Measurements from ENCODE around the gene AOC1.
"Not testable (repeated sequence)": the region's sequence is repeated elsewhere in the genome, so short reads cannot be mapped to it uniquely, and the experiment has no call there.

Gene AOC1

GRCh38 chr7:150898475-150899011 is 46.2 kb downstream of the AOC1 start:
- DNase-seq: peak; percentile 49

GRCh38 chr7:150900675-150901074 is 48.4 kb downstream of the AOC1 start:
- no peak for DNase-seq

GRCh38 chr7:150901160-150902035 is 49.1 kb downstream of the AOC1 start:
- no peak for DNase-seq

- no peak for DNase-seq
Observed at GRCh38 chr7:150902078-150903033, 50.0 kb downstream of the AOC1 start.

- DNase-seq: no peak
Observed at GRCh38 chr7:150903606-150904005, 51.3 kb downstream of the AOC1 start.

GRCh38 chr7:150904011-150904909 is 51.9 kb downstream of the AOC1 start:
- DNase-seq: no peak

- no peak for DNase-seq
Observed at GRCh38 chr7:150908173-150908572, 55.9 kb downstream of the AOC1 start.

- DNase-seq: no peak
Observed at GRCh38 chr7:150909200-150909995, 57.1 kb downstream of the AOC1 start.

- DNase-seq: not testable (repeated sequence)
Observed at GRCh38 chr7:150910305-150910995, 58.1 kb downstream of the AOC1 start.

GRCh38 chr7:150910996-150911422 is 58.7 kb downstream of the AOC1 start:
- DNase-seq: no peak

Data from NK-92 treated with Interleukin-12 subunit alpha and Interleukin-12 subunit beta, amount 100 ng/mL, for 24 hours (cell line).